Stimulated activated effector memory CD8-positive, alpha-beta T cell treated with anti-CD3 and anti-CD28 coated beads, Interleukin-12 subunit alpha, Interleukin-12 subunit beta, amount 100 ng/mL, for 72 hours (primary cell): ENCODE data around the gene AGMO.

Source experiments
- ATAC-seq: fragments of 150-1000 bp; cut with Tn5 transposase; 2 replicates; pipeline ENCODE4 v1.10.0; 2021
- DNase-seq, 2 donors: peaks; one replicate each; pipeline ENCODE4 v3.0.0; 2021 to 2022; ENCODE audit warnings: low spot score in 2 of 2
- H3K27ac Mint-ChIP-seq: one replicate; pipeline ENCODE4 v1.8.0; 2022; ENCODE audit warnings: mild to moderate bottlenecking, mixed read lengths
- H3K36me3 Mint-ChIP-seq: one replicate; pipeline ENCODE4 v1.8.0; 2022; ENCODE audit warnings: mild to moderate bottlenecking, mixed read lengths
- H3K4me1 Mint-ChIP-seq: one replicate; pipeline ENCODE4 v1.8.0; 2022; ENCODE audit warnings: mixed read lengths
- H3K4me3 Mint-ChIP-seq: one replicate; pipeline ENCODE4 v1.8.0; 2022; ENCODE audit warnings: mild to moderate bottlenecking, mixed read lengths
- H3K9me3 Mint-ChIP-seq: one replicate; pipeline ENCODE4 v1.8.0; 2022; ENCODE audit warnings: mixed read lengths

Gene AGMO

GRCh38 chr7:15204421-15204820 lies 357.4 kb downstream of the AGMO start:
- Mint-ChIP-seq H3K9me3 (no peaks in the 10 kb centered on the region), H3K4me3 (no peak overlapping the region), H3K27ac (no peak overlapping the region), H3K36me3 (no peaks in the 10 kb centered on the region), H3K4me1 (no peaks in the 10 kb centered on the region)
- DNase-seq (no peak), ATAC-seq (no peak)

DNA sequence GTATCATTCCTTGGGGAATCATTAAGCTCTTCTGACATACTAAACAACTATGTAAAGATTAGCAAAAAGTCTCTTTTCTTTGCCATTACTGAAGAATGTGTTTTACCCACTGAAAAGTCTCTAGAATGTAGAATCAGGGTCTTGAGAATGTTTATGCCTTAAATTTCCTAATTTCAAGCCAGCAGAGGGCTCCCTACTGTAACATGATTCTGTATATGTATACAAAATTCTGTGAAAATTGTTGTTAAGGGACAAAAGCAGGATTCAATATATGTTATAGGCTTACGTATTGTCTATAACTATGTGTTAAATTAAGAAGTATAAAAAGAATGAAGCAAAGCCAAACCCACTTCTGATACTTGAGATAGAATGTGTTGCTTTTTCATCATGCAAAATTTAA lies 362.3 kb downstream of the AGMO start:
- Mint-ChIP-seq H3K27ac (no peak overlapping the region), H3K36me3 (no peaks in the 10 kb centered on the region), H3K4me3 (no peak overlapping the region), H3K9me3 (peaks cover 12% of the 10 kb centered on the region), H3K4me1 (no peaks in the 10 kb centered on the region)
- ATAC-seq, result no peak
- DNase-seq, result no peak

GRCh38 chr7:15197042-15197977 lies 364.5 kb downstream of the AGMO start:
- ATAC-seq (no peak), DNase-seq (no peak)
- Mint-ChIP-seq H3K4me3 (no peak overlapping the region), H3K9me3 (peaks cover 15% of the 10 kb centered on the region), H3K27ac (no peak overlapping the region), H3K4me1 (no peaks in the 10 kb centered on the region), H3K36me3 (no peaks in the 10 kb centered on the region)

- ATAC-seq, result no peak
- no peak for DNase-seq
- H3K9me3 Mint-ChIP-seq, result peaks cover 11% of the 10 kb centered on the region
- H3K4me1 Mint-ChIP-seq, result no peaks in the 10 kb centered on the region
- no peak overlapping the region for H3K4me3 Mint-ChIP-seq
- no peak overlapping the region for H3K27ac Mint-ChIP-seq
- no peaks in the 10 kb centered on the region for H3K36me3 Mint-ChIP-seq
Observed at GRCh38 chr7:15178065-15178464, 383.8 kb downstream of the AGMO start.

GRCh38 chr7:15176089-15176488 lies 385.7 kb downstream of the AGMO start:
- Mint-ChIP-seq H3K4me1 (no peaks in the 10 kb centered on the region), H3K27ac (no peak overlapping the region), H3K36me3 (no peaks in the 10 kb centered on the region), H3K4me3 (no peak overlapping the region), H3K9me3 (peaks cover 8% of the 10 kb centered on the region)
- ATAC-seq (no peak), DNase-seq (no peak)

DNA sequence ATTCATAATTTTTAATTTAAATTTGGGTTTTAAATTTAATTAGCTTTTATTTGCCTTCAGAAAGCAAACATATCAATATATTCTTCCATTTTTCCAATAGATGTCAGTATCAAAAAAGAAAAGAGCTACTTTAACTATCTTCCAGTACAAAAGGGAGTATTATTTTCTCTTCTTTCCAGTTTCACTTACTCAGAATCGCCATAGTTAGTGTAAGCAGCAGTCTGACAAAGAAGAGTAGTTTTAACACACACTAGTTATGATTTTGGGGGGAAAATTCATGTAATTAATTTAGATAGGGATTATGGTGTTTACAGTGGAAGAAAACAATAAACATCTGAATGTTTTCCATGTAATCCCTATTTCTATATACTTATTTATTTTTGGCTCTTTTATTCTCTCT lies 386.7 kb downstream of the AGMO start:
- DNase-seq (no peak), ATAC-seq (no peak)
- Mint-ChIP-seq H3K9me3 (peaks cover 5% of the 10 kb centered on the region), H3K4me1 (no peaks in the 10 kb centered on the region), H3K36me3 (no peaks in the 10 kb centered on the region), H3K27ac (no peak overlapping the region), H3K4me3 (no peak overlapping the region)

- H3K9me3 Mint-ChIP-seq, result peaks cover 5% of the 10 kb centered on the region
- no peaks in the 10 kb centered on the region for H3K36me3 Mint-ChIP-seq
- H3K4me3 Mint-ChIP-seq, result no peak overlapping the region
- DNase-seq (no peak), ATAC-seq (no peak)
- H3K4me1 Mint-ChIP-seq, result no peaks in the 10 kb centered on the region
- no peak overlapping the region for H3K27ac Mint-ChIP-seq
Observed at GRCh38 chr7:15174485-15174884, 387.3 kb downstream of the AGMO start.

DNA sequence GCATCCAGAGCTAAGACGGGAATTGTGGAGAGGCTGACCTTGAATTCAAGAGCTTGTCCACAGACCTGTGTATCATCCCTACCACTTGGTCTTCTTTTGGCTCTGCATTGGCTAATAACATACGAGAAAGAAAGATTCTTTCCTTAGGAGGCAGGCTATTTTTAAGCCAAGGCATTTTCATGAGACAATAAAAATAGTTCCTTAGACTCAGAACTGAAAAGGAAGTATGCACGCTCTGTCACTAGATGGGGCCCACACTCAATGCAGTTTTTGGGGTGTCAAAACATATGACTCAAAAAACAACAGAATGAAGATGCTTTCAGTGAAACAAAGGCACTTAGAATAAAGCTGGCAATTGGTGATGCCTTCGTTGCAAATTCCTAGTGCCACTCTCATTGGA lies 393.3 kb downstream of the AGMO start:
- Mint-ChIP-seq H3K4me1 (no peaks in the 10 kb centered on the region), H3K36me3 (no peaks in the 10 kb centered on the region), H3K4me3 (no peak overlapping the region), H3K9me3 (peaks cover 11% of the 10 kb centered on the region), H3K27ac (no peak overlapping the region)
- ATAC-seq (no peak), DNase-seq (no peak)

- no peak overlapping the region for H3K27ac Mint-ChIP-seq
- H3K36me3 Mint-ChIP-seq, result no peaks in the 10 kb centered on the region
- H3K4me1 Mint-ChIP-seq, result no peaks in the 10 kb centered on the region
- H3K9me3 Mint-ChIP-seq, result peaks cover 11% of the 10 kb centered on the region
- H3K4me3 Mint-ChIP-seq, result no peak overlapping the region
- no peak for DNase-seq
- ATAC-seq, result no peak
Observed at GRCh38 chr7:15167912-15168311, 393.9 kb downstream of the AGMO start.

DNA sequence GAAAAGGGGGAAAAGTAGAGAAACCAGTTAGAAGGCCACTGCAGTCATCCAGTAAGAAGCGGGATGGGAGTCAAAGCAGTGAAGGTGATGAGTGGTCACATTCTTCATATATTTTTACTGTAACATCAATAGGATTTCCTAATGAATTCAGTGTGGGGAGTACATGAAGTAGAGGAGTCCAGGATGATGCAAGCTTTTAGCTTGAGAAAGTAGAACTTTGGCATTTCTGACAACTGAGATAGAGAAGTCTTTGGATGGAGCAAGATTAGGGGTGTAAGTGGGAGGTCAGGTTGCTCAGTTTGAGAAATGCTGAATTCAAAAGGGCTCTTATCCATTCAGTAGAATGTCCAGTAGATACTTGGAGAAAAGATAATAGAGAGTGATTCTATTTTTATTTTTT lies 395.2 kb downstream of the AGMO start:
- H3K4me1 Mint-ChIP-seq, result no peaks in the 10 kb centered on the region
- H3K36me3 Mint-ChIP-seq, result no peaks in the 10 kb centered on the region
- H3K4me3 Mint-ChIP-seq, result no peak overlapping the region
- DNase-seq (no peak), ATAC-seq (no peak)
- peaks cover 11% of the 10 kb centered on the region for H3K9me3 Mint-ChIP-seq
- H3K27ac Mint-ChIP-seq, result no peak overlapping the region

DNA sequence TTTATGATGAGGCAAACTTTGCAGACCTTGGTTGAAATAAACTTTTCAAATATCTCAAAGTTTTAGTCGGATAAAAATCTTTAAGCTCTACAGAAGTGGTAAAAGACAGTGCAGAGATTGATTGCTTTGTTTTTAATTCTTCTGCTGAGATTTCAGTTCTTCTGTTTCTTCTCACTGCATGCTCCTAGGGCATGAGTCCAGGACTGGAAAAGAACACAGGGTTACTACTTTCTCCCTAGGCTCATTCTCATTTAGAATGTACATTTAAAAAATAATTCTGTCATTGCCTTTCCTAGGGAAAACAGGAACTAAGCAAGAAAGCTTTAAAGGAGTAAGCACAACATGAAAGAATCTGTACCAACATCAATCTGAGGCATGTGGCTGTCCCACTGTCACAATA lies 402.6 kb downstream of the AGMO start:
- no peak for DNase-seq
- no peaks in the 10 kb centered on the region for H3K9me3 Mint-ChIP-seq
- H3K36me3 Mint-ChIP-seq, result no peaks in the 10 kb centered on the region
- H3K27ac Mint-ChIP-seq, result no peak overlapping the region
- no peak for ATAC-seq
- H3K4me3 Mint-ChIP-seq, result no peak overlapping the region
- no peaks in the 10 kb centered on the region for H3K4me1 Mint-ChIP-seq

DNA sequence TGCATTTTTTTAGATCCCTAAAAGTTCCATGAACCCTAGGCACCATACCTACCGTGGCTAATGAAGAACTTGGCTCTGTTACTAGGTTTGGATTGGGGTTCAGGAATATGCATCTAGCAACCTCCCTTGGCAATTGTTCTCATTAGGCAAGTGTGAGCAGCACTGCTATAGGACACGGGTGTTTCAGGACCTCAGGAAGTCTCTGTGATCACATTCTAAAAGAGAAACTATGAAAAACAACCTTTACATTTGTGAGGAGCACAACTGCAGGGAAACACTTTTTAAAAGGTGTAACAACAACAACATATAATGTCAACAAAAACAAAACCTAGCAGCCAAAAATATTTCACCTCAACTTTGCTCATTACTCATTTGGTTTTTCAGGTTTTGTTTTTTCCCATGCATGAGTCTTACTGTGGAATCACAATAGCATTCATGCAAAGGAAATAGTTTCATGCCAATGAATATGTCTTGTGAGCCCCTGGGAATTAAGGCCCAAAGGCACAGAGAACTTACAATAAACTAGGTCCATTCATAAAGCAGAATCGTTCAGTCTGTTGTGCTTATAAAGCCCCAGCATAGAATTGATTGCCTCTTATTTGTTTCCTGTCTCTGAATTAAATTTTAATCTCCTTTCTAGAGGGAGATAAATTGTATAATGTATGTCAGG lies 403.5 kb downstream of the AGMO start:
- Mint-ChIP-seq H3K36me3 (no peaks in the 10 kb centered on the region), H3K9me3 (no peaks in the 10 kb centered on the region), H3K4me1 (no peaks in the 10 kb centered on the region), H3K4me3 (no peak overlapping the region), H3K27ac (no peak overlapping the region)
- DNase-seq (no peak), ATAC-seq (no peak)
